HG03342 (cell line): ENCODE data around the gene FAM222A.

Experiments used
- ATAC-seq: cut with Tn5 transposase; IDR thresholded peaks from one replicate; pipeline ENCODE4 v1.9.1; 2021; ENCODE audit warnings: mild to moderate bottlenecking, moderate library complexity; ENCODE audit not compliant: unreplicated experiment

The FAM222A gene

DNA sequence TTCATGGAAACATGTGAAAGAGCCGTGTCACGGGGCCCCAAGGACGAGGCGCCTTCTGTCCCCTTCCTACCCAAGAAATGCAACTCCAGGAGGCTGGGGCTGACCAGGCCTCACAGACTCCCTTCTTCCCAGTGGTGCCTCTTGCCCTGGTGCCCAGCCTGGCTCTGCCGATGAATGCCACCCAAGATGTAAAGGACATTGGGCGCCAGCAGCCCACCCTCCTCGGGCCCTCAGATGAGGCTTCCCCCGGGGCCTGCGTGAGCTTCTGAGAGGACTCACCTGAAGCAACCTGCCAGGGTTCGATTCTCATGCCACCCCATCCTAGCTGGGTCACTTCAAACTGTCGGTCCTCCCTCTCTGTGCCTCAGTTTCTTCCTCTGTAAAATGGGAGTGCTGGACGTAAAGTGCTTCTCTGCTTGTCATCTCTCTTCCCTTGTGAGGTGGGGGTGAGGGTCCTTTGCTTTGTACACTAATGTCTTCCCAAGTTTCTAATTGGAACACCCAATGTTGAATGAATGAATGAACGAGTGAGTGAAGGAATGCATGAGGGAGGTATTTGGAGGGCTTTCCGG is 10.8 kb downstream of the FAM222A start:
- no peak for ATAC-seq

DNA sequence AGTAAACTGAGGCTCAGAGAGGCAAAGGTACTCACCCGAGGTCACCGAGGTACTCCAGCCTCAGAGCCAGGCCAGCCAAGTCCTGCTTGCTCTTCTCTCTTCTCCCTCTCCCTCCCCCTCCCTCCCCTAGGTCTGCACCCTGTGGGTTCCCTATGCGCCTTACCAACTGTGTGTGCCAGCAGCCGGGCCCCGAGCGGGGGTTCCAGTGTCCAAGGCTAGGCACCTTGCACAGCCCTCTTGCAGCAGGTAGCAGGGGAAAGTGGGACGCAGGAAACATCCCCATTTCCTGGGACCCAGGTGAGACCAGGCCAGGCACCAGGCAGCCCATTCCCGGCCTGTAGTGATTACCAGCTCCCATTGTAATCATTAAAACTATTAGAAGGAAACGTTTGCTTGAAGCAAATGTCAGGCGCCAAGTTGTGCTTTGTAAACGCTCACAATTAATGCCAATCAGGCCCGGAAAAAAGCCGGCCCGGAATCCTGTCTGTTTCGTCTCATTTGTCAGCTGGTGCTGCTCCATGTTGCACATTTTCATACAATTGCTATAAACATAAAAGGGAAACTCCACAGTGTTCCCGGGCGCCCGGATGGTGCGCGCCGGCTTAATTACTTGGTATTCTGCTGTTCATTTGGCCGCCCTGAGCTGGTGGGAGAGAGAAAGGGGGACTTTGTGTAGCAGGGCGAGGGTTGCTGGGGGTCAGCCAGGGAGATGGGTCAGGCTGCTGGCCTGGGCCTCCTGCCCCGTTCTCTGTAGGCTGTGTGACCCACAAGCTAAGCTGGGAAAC is 11.9 kb downstream of the FAM222A start:
- no peak for ATAC-seq

DNA sequence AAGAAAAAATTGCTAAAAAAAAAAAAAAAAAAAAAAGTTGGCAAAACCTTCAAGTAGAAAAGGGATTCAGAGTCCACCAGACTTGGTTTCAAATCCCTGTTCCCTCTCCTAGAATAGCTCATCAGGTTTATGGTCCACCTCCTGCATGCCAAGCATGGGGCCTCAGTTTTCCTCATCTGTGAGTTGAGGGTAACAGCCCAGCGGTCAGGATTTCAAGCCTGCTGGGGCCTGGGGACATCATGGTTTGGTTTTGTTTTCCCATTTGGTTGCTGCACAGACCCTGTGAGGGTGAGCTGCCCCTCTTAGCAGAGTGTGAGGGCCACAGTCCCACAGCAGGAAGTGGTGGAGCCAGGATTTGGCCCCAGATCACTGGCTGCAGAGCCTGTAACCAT is 12.5 kb downstream of the FAM222A start:
- ATAC-seq = no peak

DNA sequence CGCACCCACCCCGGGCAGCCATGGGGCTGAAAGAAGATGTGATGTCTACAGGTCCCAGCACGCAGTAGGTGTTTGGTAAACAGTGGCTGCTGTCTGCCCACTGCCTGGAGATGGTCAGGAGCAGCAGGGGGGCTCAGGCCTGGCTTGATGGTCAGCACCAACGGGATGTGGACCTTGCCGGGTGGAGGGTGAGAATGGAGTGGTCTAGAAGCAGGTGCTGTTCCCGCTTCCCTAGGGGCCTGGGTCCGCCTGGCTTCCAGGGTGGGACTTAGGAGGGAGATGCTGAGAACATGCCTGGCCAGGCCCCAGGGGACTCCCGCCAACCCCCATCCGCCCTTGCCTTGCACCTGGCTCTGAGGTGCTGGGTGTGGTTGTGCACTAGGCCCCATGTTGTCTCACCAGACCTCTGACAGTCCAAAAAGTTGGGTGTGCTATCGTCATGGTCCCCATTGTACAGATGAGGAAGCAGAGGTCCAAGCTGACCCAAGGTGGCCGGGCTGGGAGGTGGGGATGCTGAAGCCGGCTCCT is 12.9 kb downstream of the FAM222A start:
- no peak for ATAC-seq

DNA sequence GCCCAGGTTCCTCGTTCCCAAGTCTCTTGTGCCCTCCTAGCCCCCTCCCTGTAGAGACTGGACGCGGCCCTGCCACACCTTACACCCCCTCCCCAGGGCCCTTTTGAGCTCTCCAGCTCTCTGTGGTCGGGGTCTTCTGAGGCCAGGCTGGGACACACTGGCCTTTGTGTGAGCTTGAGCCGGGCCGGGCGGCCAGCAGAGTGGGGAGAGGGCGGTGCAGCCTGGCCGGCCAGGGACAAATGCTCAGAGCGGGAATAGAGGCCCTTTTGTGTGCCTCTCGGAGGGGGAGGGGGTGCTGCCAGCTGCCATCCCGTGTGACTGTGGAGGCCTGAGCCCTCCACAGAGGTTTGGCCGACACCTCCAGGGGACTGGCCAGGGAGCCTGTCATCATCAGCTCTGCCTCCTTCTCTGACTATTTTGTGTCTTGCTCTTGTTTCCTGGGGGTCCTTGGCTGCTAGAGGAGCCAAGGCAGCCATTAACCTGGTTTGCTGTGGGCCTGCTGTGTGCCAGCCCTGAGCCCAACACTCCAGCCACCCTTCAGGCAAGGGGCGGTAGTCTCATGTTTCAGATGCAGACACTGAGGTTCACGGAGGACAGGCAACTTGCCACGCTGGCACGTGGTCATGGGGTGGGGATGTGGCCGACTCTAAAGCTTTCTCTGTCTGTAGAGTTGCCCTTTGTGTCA is 13.6 kb downstream of the FAM222A start:
- no peak for ATAC-seq

DNA sequence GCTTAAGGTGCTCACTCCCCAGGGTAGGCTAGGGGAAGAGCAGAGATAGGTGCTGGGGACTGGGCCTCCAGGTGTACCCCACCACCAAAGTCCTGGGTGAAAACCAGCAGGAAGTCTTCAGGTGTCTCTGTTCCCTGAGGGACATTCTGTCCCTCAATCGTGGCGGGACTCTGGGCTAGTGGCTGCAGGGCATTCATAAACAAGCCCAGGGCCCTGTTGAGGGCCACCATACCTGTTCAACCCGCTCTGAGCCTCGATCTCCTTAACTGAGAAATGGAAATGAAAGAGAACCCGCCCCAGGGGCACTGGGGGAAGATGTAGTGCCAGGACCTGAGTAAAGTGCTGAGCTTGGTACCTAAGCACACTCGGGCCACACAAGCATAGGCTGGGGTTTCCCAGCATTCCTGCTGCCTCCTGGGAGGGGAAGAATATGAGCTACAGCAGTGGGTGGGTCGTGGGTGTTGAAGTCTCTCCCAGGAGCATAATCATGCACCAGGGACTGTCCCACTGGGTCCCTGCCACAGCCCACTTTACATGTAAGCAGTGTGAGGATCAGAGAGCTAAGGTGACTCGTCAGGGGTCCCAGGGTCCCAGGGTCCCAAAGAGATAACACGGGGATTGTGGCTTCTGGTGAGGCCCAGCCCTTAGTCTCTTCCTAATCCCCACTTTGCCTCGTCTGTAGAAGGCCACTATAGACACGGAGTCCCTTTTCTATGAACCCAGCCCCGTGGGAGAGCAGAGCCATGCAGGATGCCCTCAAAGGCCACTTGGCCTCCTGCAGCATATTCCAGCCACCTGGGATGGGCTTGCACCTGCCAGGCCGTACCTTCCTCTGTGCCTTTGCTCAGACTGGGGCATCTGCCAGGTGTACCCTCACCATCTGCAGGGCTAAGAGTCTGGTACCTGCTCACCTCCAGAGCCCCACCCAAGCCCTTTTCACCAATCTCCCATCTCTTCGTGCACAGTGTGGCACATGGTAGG is 14.4 kb downstream of the FAM222A start:
- no peak for ATAC-seq

DNA sequence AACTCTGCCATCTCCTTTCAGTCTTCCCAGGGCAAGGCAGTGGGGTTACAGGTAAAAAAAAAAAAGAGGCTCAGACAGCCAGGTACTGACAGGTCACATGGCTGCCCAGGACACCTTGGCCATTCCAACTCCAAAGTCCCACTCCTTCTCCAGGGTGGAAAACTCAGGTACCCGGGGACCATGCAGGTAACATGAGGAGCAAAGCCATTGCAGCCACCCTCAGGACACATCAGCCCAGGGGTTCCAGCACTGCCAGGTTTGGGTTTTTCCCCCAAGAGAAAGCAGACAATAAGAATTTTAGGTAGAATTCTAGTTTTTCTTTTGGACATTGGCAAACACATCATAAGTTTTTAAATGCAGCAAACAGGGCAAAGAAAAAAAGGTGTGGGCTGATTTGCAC is 15.3 kb downstream of the FAM222A start:
- no peak for ATAC-seq

DNA sequence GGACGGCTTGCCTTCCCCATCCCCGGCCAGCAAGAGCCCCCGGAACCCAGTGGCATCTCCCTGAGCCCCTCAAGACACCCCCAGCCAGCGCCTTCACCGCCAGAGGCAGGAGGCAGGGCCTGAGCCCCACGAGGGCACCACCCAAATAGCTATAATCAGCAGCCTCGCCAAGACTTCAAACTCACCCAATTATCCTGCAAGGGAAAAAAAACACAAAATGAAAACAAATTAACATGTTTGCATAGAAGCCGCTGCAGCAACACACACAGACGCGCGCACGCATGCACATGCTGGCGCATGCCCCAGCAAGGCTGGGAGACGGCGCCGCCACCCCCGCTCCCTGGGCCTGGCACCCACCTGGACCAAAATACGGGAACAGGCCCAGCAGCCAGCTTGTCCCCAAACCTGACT is 15.8 kb downstream of the FAM222A start:
- no peak for ATAC-seq

DNA sequence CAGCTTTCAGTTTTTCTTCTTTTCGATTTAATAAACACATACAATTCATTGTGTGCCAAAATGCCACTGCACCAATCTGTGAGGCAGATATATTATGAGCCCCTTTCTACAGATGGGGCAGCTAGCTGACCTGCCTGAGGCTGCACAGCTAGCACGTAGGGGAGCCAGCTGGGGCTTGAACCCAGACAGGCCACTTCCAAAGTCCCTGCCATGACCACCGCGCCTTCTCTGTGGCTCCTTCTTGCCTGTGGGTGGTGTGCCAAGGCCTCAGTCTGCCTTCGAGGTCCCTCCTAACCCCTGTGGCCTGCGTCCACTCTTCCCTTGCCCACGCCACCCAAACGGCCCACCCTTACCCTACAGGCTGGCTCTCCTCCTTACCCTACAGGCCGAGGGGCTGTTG is 16.2 kb downstream of the FAM222A start:
- no peak for ATAC-seq

DNA sequence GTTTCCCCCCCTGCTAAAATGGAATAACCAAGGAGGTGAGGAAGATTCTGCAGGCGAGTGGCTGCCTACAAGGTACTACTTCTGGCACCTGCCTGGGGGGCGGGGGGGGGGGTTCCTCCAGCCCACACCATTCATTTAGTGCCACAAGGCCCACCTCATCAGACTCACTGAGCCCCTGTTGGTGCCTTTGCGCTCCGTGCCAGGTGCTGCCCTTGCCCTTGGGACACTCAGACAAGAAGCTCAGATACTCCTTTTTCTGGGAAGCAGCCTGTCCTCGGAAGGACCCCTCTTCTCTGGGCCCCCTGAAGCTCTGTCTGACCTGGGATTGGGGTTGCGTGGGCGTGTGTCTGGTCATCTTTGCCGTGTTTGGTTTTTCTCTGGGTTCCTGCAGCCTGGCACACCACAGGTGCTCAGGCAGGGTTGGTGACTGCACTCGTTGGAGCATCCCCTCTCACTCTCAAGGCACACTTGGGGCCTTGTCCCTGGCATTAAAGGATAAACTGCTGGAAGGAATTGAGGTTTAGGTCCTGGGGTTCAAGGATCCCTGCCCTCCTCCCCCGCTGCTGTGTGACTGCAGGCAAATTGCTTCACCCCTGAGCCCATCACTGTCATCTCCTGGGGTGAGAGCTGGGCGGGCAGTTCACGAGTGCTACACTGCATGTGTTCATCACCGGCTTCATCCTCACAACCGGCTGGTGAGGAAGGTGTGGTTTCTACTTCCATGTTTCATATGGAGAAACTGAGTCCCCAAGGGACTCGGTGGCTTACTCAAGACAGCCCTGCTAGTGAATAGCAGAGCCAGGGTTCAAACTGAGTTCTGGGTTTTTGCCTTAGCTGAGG is 16.9 kb downstream of the FAM222A start:
- no peak for ATAC-seq

DNA sequence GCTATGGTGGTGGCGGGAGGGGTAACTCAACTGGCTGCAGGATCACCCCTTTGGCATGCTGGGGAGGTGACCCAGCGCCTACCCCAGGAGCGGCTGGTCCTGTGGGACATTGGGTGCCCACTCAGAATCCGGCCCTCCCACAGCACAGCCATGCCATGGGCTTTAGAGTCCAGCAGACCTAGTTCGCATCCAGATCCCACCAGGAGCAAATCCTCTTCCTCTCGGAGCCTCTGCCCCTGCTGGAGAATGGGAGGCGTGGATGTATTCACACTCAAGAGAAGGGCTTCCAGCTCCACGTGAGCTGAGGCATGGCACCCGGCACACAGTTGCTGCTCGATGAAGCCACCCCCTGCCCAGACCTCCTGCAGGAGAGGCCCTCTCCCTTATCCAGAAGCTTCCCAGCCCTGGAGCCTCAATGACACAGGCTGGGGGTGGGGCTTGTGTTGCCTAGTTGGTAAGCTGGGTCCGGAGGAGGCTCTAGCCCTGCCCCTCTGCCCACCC is 17.7 kb downstream of the FAM222A start:
- no peak for ATAC-seq

DNA sequence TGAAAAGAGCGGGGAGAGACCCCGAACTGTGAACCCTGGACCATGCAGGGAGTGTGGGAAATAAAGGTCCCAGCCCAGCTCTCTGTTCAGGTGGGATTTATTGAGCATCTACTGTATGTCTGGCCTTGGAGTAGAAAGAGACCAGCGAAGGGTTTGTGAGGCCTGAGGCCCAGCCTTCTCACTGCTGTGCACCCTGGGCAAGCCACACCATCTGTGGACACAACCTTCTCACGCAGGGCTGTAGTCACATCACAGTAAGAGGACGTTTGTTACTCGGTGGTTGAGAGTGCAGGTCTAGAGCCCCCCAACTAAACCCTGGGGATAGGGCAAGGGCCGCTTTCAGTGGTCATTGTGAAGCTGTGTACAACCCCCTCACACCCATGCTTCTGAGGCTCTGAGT is 18.2 kb downstream of the FAM222A start:
- no peak for ATAC-seq

DNA sequence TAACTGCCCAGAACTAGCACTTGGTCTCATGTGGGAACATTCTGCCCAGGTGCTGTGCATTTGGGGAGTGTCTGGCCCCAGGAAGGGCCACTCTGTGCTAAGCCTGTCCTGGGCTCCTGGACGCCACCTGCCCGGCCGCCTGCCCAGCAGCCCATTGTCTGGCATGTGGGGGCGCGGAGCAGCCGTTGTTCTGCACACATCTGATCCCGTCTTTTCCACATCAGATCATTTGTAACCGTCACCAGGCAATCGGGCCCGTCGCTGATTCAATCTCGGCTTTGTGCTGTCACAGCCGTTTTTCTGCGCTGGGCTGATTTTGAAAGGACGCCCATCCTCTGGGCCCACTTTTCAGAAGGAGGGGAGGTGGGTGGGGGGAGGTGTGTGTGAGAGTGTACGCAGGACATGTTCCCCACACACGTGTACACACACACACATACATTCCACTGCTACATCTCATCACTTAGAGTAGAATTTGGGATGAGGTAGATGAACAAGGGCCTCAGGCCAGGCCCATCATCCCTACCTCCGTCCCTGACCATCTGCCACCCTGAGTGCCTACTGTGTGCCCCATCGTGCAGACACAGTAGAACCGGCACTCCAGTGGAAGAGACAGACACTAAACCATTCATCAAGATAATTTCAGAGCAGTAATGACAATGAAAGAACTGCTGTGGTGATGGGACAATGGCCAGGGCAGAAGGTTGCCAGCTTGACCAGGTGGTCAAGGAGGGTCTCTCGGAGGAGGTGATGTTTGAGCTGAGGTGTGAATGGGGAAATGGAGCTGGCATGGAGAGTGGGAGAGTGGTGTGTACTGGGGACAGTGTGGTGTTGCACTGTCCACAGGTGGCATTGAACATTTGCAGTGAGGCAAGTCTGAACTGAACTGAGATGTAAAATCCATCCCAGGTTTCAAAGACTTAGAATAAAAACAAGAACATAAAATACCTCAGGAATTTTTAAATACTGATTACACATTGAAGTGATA is 19.0 kb downstream of the FAM222A start:
- no peak for ATAC-seq

DNA sequence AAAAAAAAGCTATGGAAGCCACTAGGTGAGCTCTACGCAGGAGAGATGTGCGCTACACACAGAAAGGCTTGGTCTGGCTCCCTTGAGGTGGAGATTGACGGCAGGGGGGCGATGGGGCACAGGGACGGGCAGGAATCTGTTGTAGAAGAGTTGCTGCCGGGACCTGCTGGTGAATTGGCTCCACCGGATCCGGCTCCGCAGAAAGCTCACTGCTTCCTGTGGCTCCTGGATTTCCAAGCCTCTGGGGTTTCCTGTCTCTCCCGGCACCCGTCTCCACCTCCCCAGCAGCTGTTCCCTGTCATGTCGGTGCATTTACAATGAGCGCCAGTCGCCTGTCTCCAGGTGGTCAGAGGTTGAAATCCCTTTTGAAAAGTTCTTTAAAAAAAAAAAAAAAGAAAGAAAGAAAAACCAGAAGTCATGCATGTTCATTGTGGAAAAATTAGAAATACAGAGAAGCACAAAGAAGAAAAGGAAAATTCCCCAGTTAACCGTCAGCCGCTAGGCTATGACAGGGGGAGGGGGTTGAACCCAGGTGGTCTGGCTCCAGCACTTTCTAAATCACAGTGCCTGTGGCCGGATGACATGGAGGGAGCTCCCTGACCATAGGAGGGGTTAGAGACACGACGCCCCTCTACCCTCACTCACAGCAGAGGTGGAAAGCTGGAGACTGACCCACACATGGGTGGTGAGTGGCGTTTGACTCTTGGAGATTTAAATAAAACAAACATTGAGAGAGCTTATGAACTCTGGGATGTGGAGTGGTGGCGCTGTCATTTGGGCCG is 20.8 kb downstream of the FAM222A start:
- no peak for ATAC-seq

DNA sequence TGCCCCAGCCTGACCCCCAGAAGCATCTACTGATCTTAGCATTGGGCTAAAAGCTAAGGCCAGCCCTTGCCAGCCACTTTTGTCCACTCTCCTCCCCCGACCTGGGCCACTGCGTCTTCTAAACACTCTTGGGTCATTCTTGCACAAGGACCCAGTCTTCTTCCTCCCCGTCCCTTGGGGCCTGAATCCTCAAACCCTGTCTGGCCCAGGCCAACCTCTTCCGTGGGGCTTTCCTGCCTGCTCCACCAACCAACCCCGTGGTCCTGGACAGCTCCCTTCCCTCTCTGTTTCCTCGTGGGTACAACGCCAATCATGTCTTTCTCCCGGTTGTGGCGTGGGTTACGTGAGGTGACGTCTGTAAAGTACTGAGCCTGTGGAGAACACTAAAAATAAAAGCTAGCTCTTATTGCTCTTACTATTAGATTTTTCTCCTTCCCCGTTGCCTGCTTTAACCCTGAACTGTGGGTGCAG is 21.5 kb downstream of the FAM222A start:
- ATAC-seq = no peak

DNA sequence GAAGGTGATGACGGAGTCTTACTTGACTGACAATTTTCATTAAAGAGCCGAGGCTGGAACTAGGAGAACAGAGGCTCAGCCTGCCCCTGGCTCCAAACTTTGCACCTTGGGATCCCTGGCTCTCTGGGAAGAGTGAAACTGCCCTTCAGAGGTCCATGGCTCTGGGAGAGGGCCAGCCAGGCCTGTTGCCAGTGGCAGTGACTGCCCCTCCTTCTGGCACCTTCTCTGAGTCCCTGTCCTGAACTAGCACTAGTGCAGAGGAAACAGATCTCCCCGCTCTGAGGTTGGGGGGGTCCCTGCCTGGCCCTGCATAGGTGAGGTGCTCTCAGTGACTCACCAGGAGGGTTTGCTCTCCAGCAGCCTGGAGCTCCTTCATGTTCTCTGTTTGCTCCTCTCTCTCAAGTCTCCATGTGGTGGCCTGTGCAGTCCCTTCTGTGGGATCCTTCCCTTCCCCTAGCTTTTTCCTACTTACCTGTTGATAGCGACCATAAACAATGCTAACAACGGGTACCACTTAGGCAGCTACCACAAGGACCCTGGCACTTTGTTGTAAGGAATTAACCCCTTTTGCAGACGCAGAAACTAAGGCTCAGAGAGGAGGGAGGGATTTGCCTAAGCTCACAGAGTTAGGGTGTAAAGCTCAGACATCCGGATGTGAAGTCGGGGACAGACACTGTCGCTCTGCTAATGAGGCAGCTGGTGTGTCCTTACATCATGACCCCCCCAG is 22.4 kb downstream of the FAM222A start:
- no peak for ATAC-seq

DNA sequence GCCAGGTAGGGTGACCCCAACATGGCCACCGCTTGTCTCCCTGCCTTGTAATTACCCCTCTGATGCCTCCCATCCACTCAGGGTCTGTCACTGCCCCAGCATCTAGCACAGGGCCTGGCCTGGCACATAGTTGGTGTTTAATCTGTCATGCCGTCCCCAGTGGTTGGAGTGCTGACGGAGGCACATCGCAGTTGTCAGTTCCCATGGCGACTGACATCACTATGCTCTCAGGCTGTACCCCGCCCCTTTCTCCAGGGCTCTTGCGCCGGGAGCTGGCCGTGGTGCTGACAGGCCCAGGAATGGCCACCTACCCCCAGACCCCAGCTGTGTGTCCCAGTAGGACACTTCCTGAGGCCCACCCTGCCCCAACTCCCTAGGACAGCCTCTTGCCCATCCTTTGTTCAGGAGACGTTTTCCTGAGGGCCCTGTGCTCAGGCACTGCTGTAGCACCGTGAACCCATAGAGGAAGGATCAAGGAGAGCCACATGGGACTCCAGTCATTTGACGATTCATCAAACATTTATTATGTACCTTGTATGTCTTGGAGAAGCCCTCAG is 23.0 kb downstream of the FAM222A start:
- ATAC-seq = no peak
